Vagina (tissue), 2 donors: Measurements from ENCODE around the gene ATP11C. TPM values are rescaled to one million over a fixed set of nuclear protein-coding genes. Genes with fewer than 3 reads are reported as not detected.
"Not testable (repeated sequence)": the region's sequence is repeated elsewhere in the genome, so short reads cannot be mapped to it uniquely, and the experiment has no call there.

Experiments used
- DNase-seq, 2 donors: peaks; one replicate each; pipeline ENCODE4 v3.0.0-alpha.2; 2017; ENCODE audit errors: extremely low spot score in 2 of 2
- H3K27ac ChIP-seq: fragments of 200-600 bp; sonication (generic); one replicate; pipeline ENCODE4 v1.5.1; 2019
- H3K27me3 ChIP-seq: fragments of 200-600 bp; sonication (generic); one replicate; pipeline ENCODE4 v1.5.1; 2019
- H3K36me3 ChIP-seq, 2 donors: fragments of 200-600 bp; sonication (generic); one replicate each; pipeline ENCODE4 v1.5.1; 2017 to 2019
- H3K4me1 ChIP-seq: fragments of 200-600 bp; sonication (generic); one replicate; pipeline ENCODE4 v1.5.1; 2019
- H3K4me3 ChIP-seq, 2 donors: fragments of 200-600 bp; sonication (generic); 1 replicate in 1 of 2; 2 replicates in 1 of 2; pipeline ENCODE4 v1.5.1; 2016 to 2019
- H3K9me3 ChIP-seq: fragments of 200-600 bp; sonication (generic); one replicate; pipeline ENCODE4 v1.5.1; 2019
- POLR2A ChIP-seq, 2 donors: fragments of 450-650 bp; IDR thresholded peaks; one replicate each; pipeline ENCODE4 v1.6.1; 2017; ENCODE audit warnings: antibody characterized with exemption in 2 of 2, mild to moderate bottlenecking in 2 of 2, moderate library complexity in 2 of 2
- POLR2AphosphoS5 ChIP-seq, 2 donors: sonication (generic); formaldehyde crosslinking; IDR thresholded peaks; one replicate each; pipeline ENCODE4 v1.9.0; 2017; ENCODE audit warnings: antibody characterized with exemption in 2 of 2, mild to moderate bottlenecking in 2 of 2, low read depth in 1 of 2; ENCODE audit not compliant: insufficient read depth in 1 of 2
- intact Hi-C: fragments of 100-400 bp; cut with DNase I; formaldehyde crosslinking; loops from one replicate; pipeline ENCODE4 v1.15.1; 2023
- total RNA-seq: library from RNA; depleted of rRNA; stranded (reverse); fragments of >200 nt; gene quantifications from one replicate; pipeline ENCODE4 v1.2.3, GENCODE V29; 2016
- TF ChIP-seq, protein P1 (sequence below), 3 experiments: fragments of 450-650 bp in 2 of 3; fragments of 200-600 bp in 1 of 3; sonication (generic) in 1 of 3; IDR thresholded peaks; one replicate each; pipeline ENCODE4 v1.5.1; 2017 to 2019; ENCODE audit warnings: antibody characterized with exemption in 3 of 3, mild to moderate bottlenecking in 2 of 3, moderate library complexity in 2 of 3

Gene ATP11C
- total RNA-seq, 1 donor from 2014 or later = 24.1 TPM

DNA sequence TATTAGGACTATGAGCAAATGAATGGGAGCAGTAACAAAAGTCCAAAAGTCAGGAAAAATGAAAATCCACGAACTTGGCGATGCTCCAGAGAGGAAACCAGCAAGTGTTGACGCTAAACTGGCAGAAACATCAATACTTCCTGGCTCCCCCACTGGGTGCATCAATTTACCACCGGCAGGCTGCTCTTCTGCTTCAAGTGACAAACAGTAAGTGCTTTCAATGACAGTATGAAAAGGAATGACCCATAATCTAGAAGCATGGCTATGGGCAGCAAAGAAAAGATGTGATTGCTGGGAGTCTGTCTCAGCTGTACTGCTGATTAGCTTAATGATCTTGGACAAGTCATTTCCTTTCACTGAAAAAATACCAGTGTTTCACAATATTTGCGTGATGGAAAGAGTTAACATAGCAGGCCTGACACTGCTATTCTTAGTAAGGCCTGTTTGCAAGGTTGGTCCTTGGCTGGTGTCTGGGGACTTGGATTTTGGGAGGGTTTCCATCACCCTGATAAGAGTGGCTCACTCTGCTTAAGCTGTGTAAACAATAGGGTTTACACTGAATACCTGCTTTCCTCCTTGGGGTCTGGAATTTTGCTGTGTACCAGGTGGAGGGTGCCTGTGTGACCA is 8.7 kb downstream of the ATP11C start:
- no peaks in the 10 kb centered on the region for H3K9me3 ChIP-seq
- H3K36me3 ChIP-seq = no peaks in the 10 kb centered on the region
- H3K4me1 ChIP-seq = no peaks in the 10 kb centered on the region
- intact Hi-C loops = no loop called here
- no peak overlapping the region for H3K27ac ChIP-seq
- H3K27me3 ChIP-seq = no peaks in the 10 kb centered on the region
- DNase-seq = no peak
- TF ChIP-seq POLR2A (IDR thresholded peaks at IDR 0.05) (no peak), POLR2AphosphoS5 (IDR thresholded peaks at IDR 0.05; ENCODE audit: insufficient read depth in 1 of 2, low read depth in 1 of 2) (no peak)
- TF ChIP-seq, protein P1, sequence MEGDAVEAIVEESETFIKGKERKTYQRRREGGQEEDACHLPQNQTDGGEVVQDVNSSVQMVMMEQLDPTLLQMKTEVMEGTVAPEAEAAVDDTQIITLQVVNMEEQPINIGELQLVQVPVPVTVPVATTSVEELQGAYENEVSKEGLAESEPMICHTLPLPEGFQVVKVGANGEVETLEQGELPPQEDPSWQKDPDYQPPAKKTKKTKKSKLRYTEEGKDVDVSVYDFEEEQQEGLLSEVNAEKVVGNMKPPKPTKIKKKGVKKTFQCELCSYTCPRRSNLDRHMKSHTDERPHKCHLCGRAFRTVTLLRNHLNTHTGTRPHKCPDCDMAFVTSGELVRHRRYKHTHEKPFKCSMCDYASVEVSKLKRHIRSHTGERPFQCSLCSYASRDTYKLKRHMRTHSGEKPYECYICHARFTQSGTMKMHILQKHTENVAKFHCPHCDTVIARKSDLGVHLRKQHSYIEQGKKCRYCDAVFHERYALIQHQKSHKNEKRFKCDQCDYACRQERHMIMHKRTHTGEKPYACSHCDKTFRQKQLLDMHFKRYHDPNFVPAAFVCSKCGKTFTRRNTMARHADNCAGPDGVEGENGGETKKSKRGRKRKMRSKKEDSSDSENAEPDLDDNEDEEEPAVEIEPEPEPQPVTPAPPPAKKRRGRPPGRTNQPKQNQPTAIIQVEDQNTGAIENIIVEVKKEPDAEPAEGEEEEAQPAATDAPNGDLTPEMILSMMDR (IDR thresholded peaks at IDR 0.05) = no peak
- no peak overlapping the region for H3K4me3 ChIP-seq

DNA sequence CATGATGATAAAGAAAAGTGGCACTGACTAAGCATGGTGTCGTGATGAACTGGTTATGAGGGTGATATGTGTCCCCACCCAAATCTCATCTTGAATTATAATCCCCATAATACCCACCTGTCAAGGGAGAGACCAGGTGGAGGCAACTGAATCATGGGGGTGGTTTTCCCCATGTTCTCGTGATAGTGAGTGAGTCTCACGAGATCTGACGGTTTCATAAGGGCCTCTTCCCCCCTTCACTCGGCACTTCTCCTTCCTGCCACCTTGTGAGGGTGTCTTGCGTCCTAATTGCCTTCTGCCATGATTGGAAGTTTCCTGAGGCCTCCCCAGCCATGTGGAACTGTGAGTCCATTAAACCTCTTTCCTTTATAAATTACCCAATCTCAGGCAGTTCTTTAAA is 11.7 kb downstream of the ATP11C start:
- H3K9me3 ChIP-seq, H3K4me1 ChIP-seq, DNase-seq, H3K36me3 ChIP-seq, intact Hi-C loops, H3K4me3 ChIP-seq, H3K27me3 ChIP-seq, H3K27ac ChIP-seq: not testable (repeated sequence)

DNA sequence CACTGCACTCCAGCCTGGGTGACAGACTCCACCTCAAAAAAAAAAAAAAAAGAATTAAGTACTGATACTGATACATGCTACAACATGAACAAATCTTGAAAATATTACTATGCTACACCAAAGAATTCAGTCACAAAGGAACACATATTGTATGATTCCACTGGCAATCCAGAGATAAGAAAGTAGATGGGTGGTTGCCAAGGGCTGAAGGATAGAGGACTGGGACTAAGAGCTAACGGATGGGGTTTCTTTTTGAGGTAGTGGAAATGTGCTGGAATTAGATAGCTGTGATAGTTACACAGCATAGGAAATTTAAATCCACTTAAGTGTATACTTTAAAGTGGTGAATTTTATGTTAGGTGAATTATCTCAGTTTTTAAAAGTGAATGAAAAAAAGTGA is 12.5 kb downstream of the ATP11C start:
- intact Hi-C loops = no loop called here
- DNase-seq = no peak
- Histone ChIP-seq H3K4me1 (no peaks in the 10 kb centered on the region), H3K27me3 (no peaks in the 10 kb centered on the region), H3K9me3 (no peaks in the 10 kb centered on the region), H3K27ac (no peak overlapping the region), H3K36me3 (no peaks in the 10 kb centered on the region), H3K4me3 (no peak overlapping the region)
- TF ChIP-seq, protein P1 (IDR thresholded peaks at IDR 0.05) = no peak
- TF ChIP-seq POLR2AphosphoS5 (IDR thresholded peaks at IDR 0.05; ENCODE audit: insufficient read depth in 1 of 2, low read depth in 1 of 2) = no peak
- no peak for TF ChIP-seq POLR2A (IDR thresholded peaks at IDR 0.05)

DNA sequence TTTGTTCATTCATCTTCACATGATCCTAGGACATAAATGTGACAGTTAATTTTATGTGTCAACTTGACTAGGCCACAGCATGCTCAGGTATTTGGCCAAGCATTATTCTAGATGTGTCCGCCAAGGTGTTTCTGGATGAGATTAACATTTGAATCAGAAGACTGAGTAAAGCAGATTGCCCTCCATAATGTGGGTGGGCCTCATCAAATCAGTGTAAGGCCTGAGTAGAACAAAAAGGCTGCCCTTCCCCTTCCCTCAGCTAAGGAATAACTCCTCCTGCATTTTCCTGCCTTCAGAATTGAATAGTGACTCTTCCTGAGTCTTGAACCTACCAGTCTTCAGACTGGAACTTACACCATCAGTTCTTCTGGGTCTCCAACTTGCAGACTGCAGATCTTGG is 18.4 kb downstream of the ATP11C start:
- Histone ChIP-seq H3K36me3 (no peaks in the 10 kb centered on the region), H3K4me1 (no peaks in the 10 kb centered on the region), H3K9me3 (no peaks in the 10 kb centered on the region), H3K4me3 (no peak overlapping the region), H3K27me3 (no peaks in the 10 kb centered on the region), H3K27ac (no peak overlapping the region)
- TF ChIP-seq, protein P1 (IDR thresholded peaks at IDR 0.05) = no peak
- no peak for TF ChIP-seq POLR2AphosphoS5 (IDR thresholded peaks at IDR 0.05; ENCODE audit: insufficient read depth in 1 of 2, low read depth in 1 of 2)
- TF ChIP-seq POLR2A (IDR thresholded peaks at IDR 0.05) = no peak
- DNase-seq = no peak
- intact Hi-C loops = no loop called here

DNA sequence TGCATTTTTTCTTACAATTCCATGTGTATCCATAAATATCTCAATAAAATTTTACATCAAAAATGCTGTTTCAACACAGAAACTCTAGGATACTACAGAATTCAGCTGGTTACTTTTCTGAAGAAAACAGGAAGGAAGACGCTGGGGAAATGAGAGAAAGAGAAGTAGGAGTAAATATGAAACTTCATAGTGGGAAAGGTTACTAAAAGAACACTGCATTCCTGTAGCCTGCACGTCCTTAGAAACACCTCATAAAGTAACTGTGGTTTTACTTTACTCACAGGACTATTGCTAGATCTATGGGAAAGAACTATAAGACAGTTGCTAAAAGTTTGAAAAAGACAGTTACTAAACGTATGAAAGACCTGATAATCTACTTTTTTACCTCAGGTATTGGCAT is 23.1 kb downstream of the ATP11C start:
- TF ChIP-seq, protein P1 (IDR thresholded peaks at IDR 0.05) = no peak
- TF ChIP-seq POLR2AphosphoS5 (IDR thresholded peaks at IDR 0.05; ENCODE audit: insufficient read depth in 1 of 2, low read depth in 1 of 2) (no peak), POLR2A (IDR thresholded peaks at IDR 0.05) (no peak)
- intact Hi-C loops = no loop called here
- Histone ChIP-seq H3K27ac (no peak overlapping the region), H3K4me1 (no peaks in the 10 kb centered on the region), H3K27me3 (no peaks in the 10 kb centered on the region), H3K36me3 (no peaks in the 10 kb centered on the region), H3K4me3 (no peak overlapping the region), H3K9me3 (no peaks in the 10 kb centered on the region)
- no peak for DNase-seq
